Measurements from ENCODE around the gene CDH13.

CDH13 gene

DNA sequence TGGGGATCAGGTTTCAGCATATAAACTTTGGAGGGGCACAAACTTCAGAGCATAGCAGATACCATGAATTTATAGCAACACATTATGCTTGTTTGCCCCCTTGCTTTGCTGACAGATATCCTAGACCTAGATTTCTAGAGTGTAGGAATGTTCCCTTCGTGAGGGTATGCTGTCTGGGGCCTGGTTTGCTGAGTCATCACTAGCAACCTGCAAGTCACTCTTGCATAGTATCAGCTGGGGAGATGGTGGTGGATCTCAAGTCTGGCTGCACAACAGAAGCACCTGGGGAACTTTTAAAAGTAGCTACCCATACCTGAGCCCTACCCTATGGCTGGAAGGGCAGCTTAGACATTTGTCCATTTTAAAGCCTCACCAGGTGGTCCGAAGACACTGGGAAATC is 1158.7 kb downstream of the CDH13 start:
- no peak overlapping the region for H4K12ac ChIP-seq (ENCODE audit: low read depth, low read length)
- H2BK12ac ChIP-seq (ENCODE audit: low read length) = no peak overlapping the region
- no peak overlapping the region for H3K23ac ChIP-seq (ENCODE audit: low read length)
- no peaks in the 10 kb centered on the region for H3K36me3 ChIP-seq (ENCODE audit: control insufficient read depth in 1 of 2, insufficient read depth in 2 of 2, low read length in 2 of 2)
- H2BK5ac ChIP-seq (ENCODE audit: low read depth, low read length, poor library complexity) = no peak overlapping the region
- no peak overlapping the region for H4K91ac ChIP-seq (ENCODE audit: low read depth, low read length)
- H2AFZ ChIP-seq (ENCODE audit: insufficient read depth, low read length, poor library complexity) = no peak overlapping the region
- no peak overlapping the region for H2AK5ac ChIP-seq (ENCODE audit: low read length)
- H3K9me3 ChIP-seq (ENCODE audit: insufficient read depth, low read depth, low read length) = no peaks in the 10 kb centered on the region
- H3K9ac ChIP-seq (ENCODE audit: low read length) = no peak overlapping the region
- H3K27me3 ChIP-seq (ENCODE audit: insufficient read depth, low read length) = no peaks in the 10 kb centered on the region
- no peak overlapping the region for H3K18ac ChIP-seq (ENCODE audit: low read length)
- no peak overlapping the region for H3K4me3 ChIP-seq (ENCODE audit: low read depth, low read length)
- no peaks in the 10 kb centered on the region for H3K79me1 ChIP-seq (ENCODE audit: low read length)
- H3K4me1 ChIP-seq (ENCODE audit: control insufficient read depth in 1 of 2, insufficient read depth in 2 of 2, low read length in 2 of 2) = no peaks in the 10 kb centered on the region
- H3K4me2 ChIP-seq (ENCODE audit: low read length) = no peak overlapping the region
- H3K27ac ChIP-seq (ENCODE audit: low read depth, low read length) = no peak overlapping the region
- no CpG with 5 or more reads among the region's 2 CpGs for WGBS (ENCODE audit: extremely low coverage, insufficient coverage, insufficient read length)
- no peaks in the 10 kb centered on the region for H3K79me2 ChIP-seq (ENCODE audit: control insufficient read depth, insufficient read depth, low read length, poor library complexity)
- DNase-seq = no peak
- no peak overlapping the region for H3K14ac ChIP-seq (ENCODE audit: low read length)
- H2BK120ac ChIP-seq (ENCODE audit: insufficient read depth, low read length, poor library complexity) = no peak overlapping the region
- no peak overlapping the region for H4K8ac ChIP-seq (ENCODE audit: low read depth, low read length)
- H3K4ac ChIP-seq (ENCODE audit: low read depth, low read length) = no peak overlapping the region

DNA sequence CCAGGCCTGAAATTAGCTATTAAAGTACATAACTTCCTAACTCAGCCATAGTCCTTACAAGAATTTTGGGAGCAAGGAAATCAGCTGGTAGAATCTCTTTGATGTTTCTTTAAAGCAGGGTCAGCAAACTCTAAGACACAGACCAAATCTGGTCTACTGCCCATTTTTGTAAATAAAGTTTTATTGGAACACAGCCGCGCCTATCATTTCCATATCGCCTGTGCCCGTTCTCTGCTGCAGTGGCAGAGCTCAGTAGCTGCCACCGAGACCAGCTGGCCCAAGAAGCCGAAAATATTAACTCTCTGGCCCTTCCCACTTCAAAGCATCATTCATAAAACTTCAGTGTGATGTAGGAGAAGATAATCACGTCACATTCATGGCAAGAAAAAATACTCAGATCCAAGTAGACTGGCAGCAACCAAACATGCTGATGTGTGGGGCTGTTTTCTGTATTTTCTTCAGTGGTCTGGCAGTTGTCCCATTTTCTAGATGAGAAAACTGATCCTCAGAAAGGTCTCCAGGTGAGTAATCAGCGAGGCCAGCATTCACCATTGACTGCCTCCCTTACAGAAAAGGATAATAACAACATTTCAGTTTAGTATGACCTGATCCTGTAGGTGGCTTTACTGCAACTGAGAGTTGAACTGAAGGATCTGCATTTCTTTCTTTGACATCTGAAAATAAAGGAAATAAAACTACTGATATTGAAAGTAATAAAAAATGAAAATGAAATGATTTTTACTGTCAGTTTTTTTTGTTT is 1163.1 kb downstream of the CDH13 start:
- H3K4me3 ChIP-seq (ENCODE audit: low read depth, low read length) = no peak overlapping the region
- no peak overlapping the region for H3K14ac ChIP-seq (ENCODE audit: low read length)
- no peaks in the 10 kb centered on the region for H3K36me3 ChIP-seq (ENCODE audit: control insufficient read depth in 1 of 2, insufficient read depth in 2 of 2, low read length in 2 of 2)
- no peaks in the 10 kb centered on the region for H3K79me2 ChIP-seq (ENCODE audit: control insufficient read depth, insufficient read depth, low read length, poor library complexity)
- peaks cover 1% of the 10 kb centered on the region for H3K9me3 ChIP-seq (ENCODE audit: insufficient read depth, low read depth, low read length)
- no peak overlapping the region for H2AK5ac ChIP-seq (ENCODE audit: low read length)
- no peak overlapping the region for H3K27ac ChIP-seq (ENCODE audit: low read depth, low read length)
- H4K12ac ChIP-seq (ENCODE audit: low read depth, low read length) = no peak overlapping the region
- no peak overlapping the region for H4K8ac ChIP-seq (ENCODE audit: low read depth, low read length)
- no peak overlapping the region for H3K23ac ChIP-seq (ENCODE audit: low read length)
- no peaks in the 10 kb centered on the region for H3K27me3 ChIP-seq (ENCODE audit: insufficient read depth, low read length)
- no peak overlapping the region for H2AFZ ChIP-seq (ENCODE audit: insufficient read depth, low read length, poor library complexity)
- no CpG with 5 or more reads among the region's 8 CpGs for WGBS (ENCODE audit: extremely low coverage, insufficient coverage, insufficient read length)
- no peak overlapping the region for H3K18ac ChIP-seq (ENCODE audit: low read length)
- H2BK120ac ChIP-seq (ENCODE audit: insufficient read depth, low read length, poor library complexity) = no peak overlapping the region
- no peak overlapping the region for H3K4me2 ChIP-seq (ENCODE audit: low read length)
- no peak overlapping the region for H4K91ac ChIP-seq (ENCODE audit: low read depth, low read length)
- no peak overlapping the region for H3K9ac ChIP-seq (ENCODE audit: low read length)
- H3K4me1 ChIP-seq (ENCODE audit: control insufficient read depth in 1 of 2, insufficient read depth in 2 of 2, low read length in 2 of 2) = no peaks in the 10 kb centered on the region
- no peak overlapping the region for H2BK12ac ChIP-seq (ENCODE audit: low read length)
- no peaks in the 10 kb centered on the region for H3K79me1 ChIP-seq (ENCODE audit: low read length)
- no peak for DNase-seq
- no peak overlapping the region for H2BK5ac ChIP-seq (ENCODE audit: low read depth, low read length, poor library complexity)
- no peak overlapping the region for H3K4ac ChIP-seq (ENCODE audit: low read depth, low read length)

DNA sequence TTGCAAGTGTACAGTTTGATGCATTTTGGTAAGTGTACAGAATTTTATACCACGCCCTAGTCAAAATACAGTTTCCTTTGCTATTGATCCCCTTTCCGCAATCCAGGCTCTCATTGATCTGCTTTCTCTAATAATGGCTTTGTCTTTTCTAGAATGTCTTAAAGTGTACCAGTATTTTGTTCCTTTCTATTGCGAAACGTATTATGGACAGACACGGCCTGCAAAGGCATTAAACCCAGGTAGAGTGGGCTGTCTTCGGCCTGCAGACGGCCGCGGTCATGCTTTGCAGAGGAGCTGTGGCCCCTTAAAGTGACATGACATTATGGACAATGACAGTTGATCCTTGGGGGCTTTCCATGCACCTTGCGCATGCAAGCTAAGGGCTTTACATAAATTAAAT is 1165.1 kb downstream of the CDH13 start:
- DNase-seq = no peak
- H3K79me2 ChIP-seq (ENCODE audit: control insufficient read depth, insufficient read depth, low read length, poor library complexity) = no peaks in the 10 kb centered on the region
- H4K91ac ChIP-seq (ENCODE audit: low read depth, low read length) = no peak overlapping the region
- H3K4me2 ChIP-seq (ENCODE audit: low read length) = no peak overlapping the region
- H2AFZ ChIP-seq (ENCODE audit: insufficient read depth, low read length, poor library complexity) = no peak overlapping the region
- H3K4me3 ChIP-seq (ENCODE audit: low read depth, low read length) = no peak overlapping the region
- H3K9ac ChIP-seq (ENCODE audit: low read length) = no peak overlapping the region
- no peaks in the 10 kb centered on the region for H3K79me1 ChIP-seq (ENCODE audit: low read length)
- H3K18ac ChIP-seq (ENCODE audit: low read length) = no peak overlapping the region
- H2BK120ac ChIP-seq (ENCODE audit: insufficient read depth, low read length, poor library complexity) = no peak overlapping the region
- no peaks in the 10 kb centered on the region for H3K36me3 ChIP-seq (ENCODE audit: control insufficient read depth in 1 of 2, insufficient read depth in 2 of 2, low read length in 2 of 2)
- WGBS (ENCODE audit: extremely low coverage, insufficient coverage, insufficient read length) = no CpG with 5 or more reads among the region's 10 CpGs
- H2BK12ac ChIP-seq (ENCODE audit: low read length) = no peak overlapping the region
- peaks cover 1% of the 10 kb centered on the region for H3K9me3 ChIP-seq (ENCODE audit: insufficient read depth, low read depth, low read length)
- no peak overlapping the region for H4K8ac ChIP-seq (ENCODE audit: low read depth, low read length)
- no peaks in the 10 kb centered on the region for H3K4me1 ChIP-seq (ENCODE audit: control insufficient read depth in 1 of 2, insufficient read depth in 2 of 2, low read length in 2 of 2)
- H2BK5ac ChIP-seq (ENCODE audit: low read depth, low read length, poor library complexity) = no peak overlapping the region
- H3K23ac ChIP-seq (ENCODE audit: low read length) = no peak overlapping the region
- H3K4ac ChIP-seq (ENCODE audit: low read depth, low read length) = no peak overlapping the region
- no peaks in the 10 kb centered on the region for H3K27me3 ChIP-seq (ENCODE audit: insufficient read depth, low read length)
- H4K12ac ChIP-seq (ENCODE audit: low read depth, low read length) = no peak overlapping the region
- no peak overlapping the region for H3K14ac ChIP-seq (ENCODE audit: low read length)
- H2AK5ac ChIP-seq (ENCODE audit: low read length) = no peak overlapping the region
- no peak overlapping the region for H3K27ac ChIP-seq (ENCODE audit: low read depth, low read length)

DNA sequence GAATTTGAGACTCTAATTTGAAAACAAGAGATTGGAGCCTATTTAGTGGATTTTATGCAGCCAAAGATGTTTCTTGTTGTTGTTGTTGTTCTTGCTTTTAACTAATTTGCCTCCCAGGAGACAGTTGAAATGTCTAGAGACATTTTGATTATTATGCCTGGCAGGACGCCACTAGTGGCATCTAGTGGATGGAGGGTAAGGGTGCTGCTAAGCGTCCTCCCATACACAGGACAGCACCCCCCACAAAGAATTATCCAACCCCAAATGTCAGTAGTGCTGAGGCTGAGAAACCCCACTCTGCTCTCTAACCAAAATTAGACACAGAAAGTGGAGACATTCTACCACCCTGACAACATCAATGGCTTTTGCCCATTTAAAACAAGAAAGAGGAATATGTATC is 1165.6 kb downstream of the CDH13 start:
- no peak overlapping the region for H4K12ac ChIP-seq (ENCODE audit: low read depth, low read length)
- H3K79me2 ChIP-seq (ENCODE audit: control insufficient read depth, insufficient read depth, low read length, poor library complexity) = no peaks in the 10 kb centered on the region
- H3K9ac ChIP-seq (ENCODE audit: low read length) = no peak overlapping the region
- DNase-seq = no peak
- H3K18ac ChIP-seq (ENCODE audit: low read length) = no peak overlapping the region
- H4K91ac ChIP-seq (ENCODE audit: low read depth, low read length) = no peak overlapping the region
- peaks cover 1% of the 10 kb centered on the region for H3K9me3 ChIP-seq (ENCODE audit: insufficient read depth, low read depth, low read length)
- H3K23ac ChIP-seq (ENCODE audit: low read length) = no peak overlapping the region
- no peak overlapping the region for H3K4me2 ChIP-seq (ENCODE audit: low read length)
- no peaks in the 10 kb centered on the region for H3K4me1 ChIP-seq (ENCODE audit: control insufficient read depth in 1 of 2, insufficient read depth in 2 of 2, low read length in 2 of 2)
- H2BK5ac ChIP-seq (ENCODE audit: low read depth, low read length, poor library complexity) = no peak overlapping the region
- no peak overlapping the region for H2BK120ac ChIP-seq (ENCODE audit: insufficient read depth, low read length, poor library complexity)
- H3K14ac ChIP-seq (ENCODE audit: low read length) = no peak overlapping the region
- H3K4ac ChIP-seq (ENCODE audit: low read depth, low read length) = no peak overlapping the region
- H2AFZ ChIP-seq (ENCODE audit: insufficient read depth, low read length, poor library complexity) = no peak overlapping the region
- no peaks in the 10 kb centered on the region for H3K36me3 ChIP-seq (ENCODE audit: control insufficient read depth in 1 of 2, insufficient read depth in 2 of 2, low read length in 2 of 2)
- H3K27ac ChIP-seq (ENCODE audit: low read depth, low read length) = no peak overlapping the region
- H3K79me1 ChIP-seq (ENCODE audit: low read length) = no peaks in the 10 kb centered on the region
- H3K27me3 ChIP-seq (ENCODE audit: insufficient read depth, low read length) = no peaks in the 10 kb centered on the region
- no CpG with 5 or more reads among the region's 2 CpGs for WGBS (ENCODE audit: extremely low coverage, insufficient coverage, insufficient read length)
- no peak overlapping the region for H2AK5ac ChIP-seq (ENCODE audit: low read length)
- H3K4me3 ChIP-seq (ENCODE audit: low read depth, low read length) = no peak overlapping the region
- no peak overlapping the region for H2BK12ac ChIP-seq (ENCODE audit: low read length)
- no peak overlapping the region for H4K8ac ChIP-seq (ENCODE audit: low read depth, low read length)

Measured in trophoblast cell (in vitro differentiated cells and primary cell).